Neural progenitor cell (in vitro differentiated cells): ENCODE measurements around the gene SPTAN1. TPM values are rescaled to one million over a fixed set of nuclear protein-coding genes. Genes with fewer than 3 reads are reported as not detected.
"Not testable (repeated sequence)": the region's sequence is repeated elsewhere in the genome, so short reads cannot be mapped to it uniquely, and the experiment has no call there.

Experiments used
- DNase-seq: peaks from one replicate; pipeline ENCODE4 v3.0.0-alpha.2; 2016; ENCODE audit warnings: low spot score
- H2AFZ ChIP-seq: fragments of 200-600 bp; sonication (generic); replicated peaks from 2 replicates; pipeline ENCODE4 v1.6.1; 2016; ENCODE audit warnings: antibody characterized with exemption
- H3F3A ChIP-seq: fragments of 200-600 bp; sonication (generic); 2 replicates; pipeline ENCODE4 v1.6.1; 2016; ENCODE audit warnings: antibody characterized with exemption, low read depth
- H3K27ac ChIP-seq: fragments of 200-600 bp; sonication (generic); 2 replicates; pipeline ENCODE4 v1.5.1; 2016; ENCODE audit warnings: mild to moderate bottlenecking
- H3K27me3 ChIP-seq: fragments of 200-600 bp; sonication (generic); 2 replicates; pipeline ENCODE4 v1.6.1; 2016; ENCODE audit warnings: mild to moderate bottlenecking, moderate library complexity
- H3K36me3 ChIP-seq: fragments of 200-600 bp; sonication (generic); 2 replicates; pipeline ENCODE4 v1.5.1; 2016
- H3K4me1 ChIP-seq: fragments of 200-600 bp; sonication (generic); 2 replicates; pipeline ENCODE4 v1.6.1; 2016; ENCODE audit warnings: mixed run types
- H3K4me2 ChIP-seq: fragments of 200-600 bp; sonication (generic); 2 replicates; pipeline ENCODE4 v1.6.1; 2016
- H3K4me3 ChIP-seq: fragments of 200-600 bp; sonication (generic); 2 replicates; pipeline ENCODE4 v1.5.1; 2016
- H3K79me2 ChIP-seq: fragments of 200-600 bp; sonication (generic); 2 replicates; pipeline ENCODE4 v1.6.1; 2016; ENCODE audit warnings: low read depth
- H3K9ac ChIP-seq: fragments of 200-600 bp; sonication (generic); 2 replicates; pipeline ENCODE4 v1.6.1; 2016
- H3K9me3 ChIP-seq: fragments of 200-600 bp; sonication (generic); 2 replicates; pipeline ENCODE4 v1.5.1; 2016; ENCODE audit warnings: low read depth
- H4K20me1 ChIP-seq: fragments of 200-600 bp; sonication (generic); 2 replicates; pipeline ENCODE4 v1.6.1; 2016; ENCODE audit warnings: low read depth
- H3K27ac Mint-ChIP-seq: 3 replicates; pipeline ENCODE4 v1.8.0; 2021; ENCODE audit warnings: mixed read lengths
- H3K27me3 Mint-ChIP-seq: 2 replicates; pipeline ENCODE4 v1.8.0; 2022; ENCODE audit warnings: low read depth, mild to moderate bottlenecking, inconsistent platforms, moderate library complexity, mixed read lengths; ENCODE audit not compliant: insufficient read depth
- H3K36me3 Mint-ChIP-seq: 3 replicates; pipeline ENCODE4 v1.8.0; 2021; ENCODE audit warnings: mixed read lengths
- H3K4me1 Mint-ChIP-seq: 3 replicates; pipeline ENCODE4 v1.8.0; 2021; ENCODE audit warnings: mixed read lengths
- H3K4me3 Mint-ChIP-seq: 3 replicates; pipeline ENCODE4 v1.8.0; 2021; ENCODE audit warnings: mild to moderate bottlenecking, moderate library complexity, mixed read lengths
- H3K9me3 Mint-ChIP-seq: 3 replicates; pipeline ENCODE4 v1.8.0; 2020; ENCODE audit warnings: mixed read lengths
- CTCF ChIP-seq: fragments of 200-600 bp; sonication (generic); IDR thresholded peaks from 2 replicates; pipeline ENCODE4 v1.5.1; 2017; ENCODE audit warnings: antibody characterized with exemption, mild to moderate bottlenecking
- EZH2 ChIP-seq: fragments of 200-600 bp; sonication (generic); IDR thresholded peaks from 2 replicates; pipeline ENCODE4 v1.6.1; 2017; ENCODE audit warnings: antibody characterized with exemption, mild to moderate bottlenecking, moderate library complexity
- EZH2phosphoT487 ChIP-seq: fragments of 200-600 bp; sonication (generic); IDR thresholded peaks from 2 replicates; pipeline ENCODE4 v1.6.1; 2017; ENCODE audit warnings: antibody characterized with exemption
- total RNA-seq: library from RNA; depleted of rRNA; stranded (reverse); fragments of >200 nt; gene quantifications from 2 replicates; pipeline ENCODE4 v1.2.3, GENCODE V29; 2015; ENCODE audit warnings: low replicate concordance

SPTAN1 gene
- total RNA-seq, 1 donor from 2014 or later = 112 TPM

- Histone ChIP-seq H3F3A (peaks cover 6% of the 10 kb centered on the region), H3K79me2 (no peaks in the 10 kb centered on the region), H3K4me3 (no peak overlapping the region), H3K27me3 (no peaks in the 10 kb centered on the region), H3K4me1 (no peaks in the 10 kb centered on the region), H3K4me2 (no peak overlapping the region), H3K9me3 (no peaks in the 10 kb centered on the region), H3K9ac (no peak overlapping the region), H3K36me3 (peaks cover 27% of the 10 kb centered on the region), H2AFZ (no peak overlapping the region), H4K20me1 (no peaks in the 10 kb centered on the region), H3K27ac (no peak overlapping the region)
- Mint-ChIP-seq H3K36me3 (peaks cover 61% of the 10 kb centered on the region), H3K27me3 (no peaks in the 10 kb centered on the region), H3K4me3 (no peak overlapping the region), H3K27ac (no peak overlapping the region), H3K4me1 (no peaks in the 10 kb centered on the region), H3K9me3 (no peaks in the 10 kb centered on the region)
- TF ChIP-seq CTCF = no peak
- TF ChIP-seq EZH2phosphoT487 = no peak
- no peak for TF ChIP-seq EZH2
- no peak for DNase-seq
Measured at GRCh38 chr9:128580731-128581130, 28.3 kb downstream of the SPTAN1 start.

DNA sequence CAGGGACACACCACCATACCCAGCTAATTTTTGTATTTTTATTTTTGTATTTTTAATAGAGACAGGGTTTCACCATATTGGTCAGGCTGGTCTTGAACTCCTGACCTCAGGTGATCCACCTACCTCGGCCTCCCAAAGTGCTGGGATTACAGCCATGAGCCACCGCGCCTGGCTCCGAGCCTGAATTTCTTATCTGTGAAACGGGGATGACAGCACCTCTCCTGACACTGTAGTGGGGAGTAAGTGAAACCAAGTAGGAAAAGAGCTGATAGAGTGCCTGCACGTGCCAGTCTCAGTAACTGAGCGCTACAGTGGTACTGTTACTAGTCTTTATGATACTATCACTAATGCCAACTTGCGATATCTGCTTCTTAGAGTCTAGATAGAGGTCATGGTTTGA lies 32.8 kb downstream of the SPTAN1 start:
- not testable (repeated sequence) for H3K9ac ChIP-seq, H3K27ac ChIP-seq, H3K4me3 ChIP-seq, H3K9me3 Mint-ChIP-seq, H3K27ac Mint-ChIP-seq, H4K20me1 ChIP-seq, H3K79me2 ChIP-seq, H2AFZ ChIP-seq, H3K4me1 ChIP-seq, H3K4me1 Mint-ChIP-seq, H3K27me3 ChIP-seq, H3K4me2 ChIP-seq, DNase-seq, H3K27me3 Mint-ChIP-seq, H3K9me3 ChIP-seq, H3F3A ChIP-seq, H3K4me3 Mint-ChIP-seq
- H3K36me3 ChIP-seq = peaks cover 18% of the 10 kb centered on the region
- peaks cover 59% of the 10 kb centered on the region for H3K36me3 Mint-ChIP-seq

DNA sequence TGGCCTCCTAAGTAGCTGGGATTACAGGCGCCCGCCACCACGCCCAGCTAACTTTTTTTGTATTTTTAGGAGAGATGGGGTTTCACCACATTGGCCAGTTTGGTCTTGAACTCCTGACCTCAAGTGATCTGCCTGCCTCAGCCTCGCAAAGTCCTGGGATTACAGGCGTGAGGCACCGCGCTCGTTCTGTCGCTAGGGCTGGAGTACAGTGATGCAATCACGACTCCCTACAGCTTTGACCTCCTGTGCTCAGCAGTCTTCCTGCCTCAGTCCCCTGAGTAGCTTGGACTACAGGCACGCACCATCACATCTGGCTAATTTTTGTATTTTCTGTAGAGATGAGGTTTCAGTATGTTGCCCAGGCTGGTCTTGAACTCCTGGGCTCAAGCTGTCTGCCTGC lies 34.5 kb downstream of the SPTAN1 start:
- not testable (repeated sequence) for H3K79me2 ChIP-seq, H3K4me3 ChIP-seq, H3K27ac ChIP-seq, H3F3A ChIP-seq, DNase-seq, H3K27me3 ChIP-seq, H4K20me1 ChIP-seq, H3K4me1 Mint-ChIP-seq, H3K27ac Mint-ChIP-seq, H3K9ac ChIP-seq, H3K9me3 Mint-ChIP-seq, H3K4me2 ChIP-seq, H3K4me1 ChIP-seq, H2AFZ ChIP-seq, H3K27me3 Mint-ChIP-seq, H3K9me3 ChIP-seq, H3K4me3 Mint-ChIP-seq
- peaks cover 12% of the 10 kb centered on the region for H3K36me3 ChIP-seq
- peaks cover 60% of the 10 kb centered on the region for H3K36me3 Mint-ChIP-seq

DNA sequence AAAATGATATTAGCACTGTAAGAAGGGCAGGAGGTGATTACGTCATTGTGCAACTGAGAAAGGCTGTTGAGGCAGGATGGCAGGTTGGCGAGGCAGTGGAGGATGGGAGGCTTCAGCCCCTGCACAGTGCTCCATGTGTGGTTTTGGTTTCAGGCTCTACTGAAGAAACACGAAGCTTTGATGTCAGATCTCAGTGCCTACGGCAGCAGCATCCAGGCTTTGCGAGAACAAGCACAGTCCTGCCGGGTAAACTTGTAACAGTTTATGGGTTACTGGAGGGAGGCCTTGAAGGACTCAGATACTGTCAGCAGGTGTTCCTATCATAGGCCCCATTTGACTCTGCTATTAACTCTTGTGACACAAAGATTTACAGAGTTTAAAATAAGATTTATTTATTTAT lies 35.1 kb downstream of the SPTAN1 start:
- Mint-ChIP-seq H3K4me3 (no peak overlapping the region), H3K9me3 (no peaks in the 10 kb centered on the region), H3K27ac (no peak overlapping the region), H3K27me3 (peaks cover 5% of the 10 kb centered on the region), H3K36me3 (peaks cover 57% of the 10 kb centered on the region), H3K4me1 (no peaks in the 10 kb centered on the region)
- H3K79me2 ChIP-seq = no peaks in the 10 kb centered on the region
- H3K9ac ChIP-seq = no peak overlapping the region
- no peak overlapping the region for H3K4me2 ChIP-seq
- no peaks in the 10 kb centered on the region for H3F3A ChIP-seq
- H3K4me3 ChIP-seq = no peak overlapping the region
- H3K27me3 ChIP-seq = no peaks in the 10 kb centered on the region
- H4K20me1 ChIP-seq = no peaks in the 10 kb centered on the region
- TF ChIP-seq EZH2 (no peak), EZH2phosphoT487 (no peak), CTCF (no peak)
- DNase-seq = no peak
- no peak overlapping the region for H2AFZ ChIP-seq
- no peaks in the 10 kb centered on the region for H3K4me1 ChIP-seq
- H3K27ac ChIP-seq = no peak overlapping the region
- H3K9me3 ChIP-seq = no peaks in the 10 kb centered on the region
- peaks cover 9% of the 10 kb centered on the region for H3K36me3 ChIP-seq
